CD4-positive, alpha-beta T cell treated with Interleukin-6 at 100 ng/mL for 8 hours (primary cell): Measurements from ENCODE around the gene PCDHA8.
"Not testable (repeated sequence)": the region's sequence is repeated elsewhere in the genome, so short reads cannot be mapped to it uniquely, and the experiment has no call there.

Source experiments
- DNase-seq: peaks from one replicate; pipeline ENCODE4 v3.0.0-alpha.2; 2020; ENCODE audit warnings: mixed read lengths, low spot score

The PCDHA8 gene

DNA sequence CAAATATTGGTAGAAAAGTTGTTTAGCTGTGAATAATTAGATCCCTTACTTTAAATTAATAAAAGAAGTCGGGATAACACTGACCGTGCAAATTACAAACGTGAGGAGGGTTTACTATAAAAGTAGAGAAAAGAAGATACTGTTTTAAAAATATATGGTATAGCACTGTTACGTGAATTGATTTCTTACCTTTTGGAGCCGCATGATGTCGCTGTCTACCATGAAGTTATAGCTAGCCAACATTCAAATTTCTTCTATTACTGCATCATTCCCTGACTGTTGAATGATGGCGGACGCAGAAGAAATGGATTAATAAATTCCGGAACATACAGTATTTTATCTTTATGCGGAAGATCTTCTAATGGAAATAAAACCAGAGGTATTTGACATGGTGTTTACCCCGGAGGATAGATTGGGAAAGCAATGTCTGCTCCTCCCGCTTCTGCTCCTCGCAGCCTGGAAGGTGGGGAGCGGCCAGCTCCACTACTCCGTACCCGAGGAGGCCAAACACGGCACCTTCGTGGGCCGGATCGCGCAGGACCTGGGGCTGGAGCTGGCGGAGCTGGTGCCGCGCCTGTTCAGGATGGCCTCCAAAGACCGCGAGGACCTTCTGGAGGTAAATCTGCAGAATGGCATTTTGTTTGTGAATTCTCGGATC, 13.2 kb upstream of the PCDHA8 start, which contains the start of gene PCDHA6:
Gene PCDHA6 (plus strand): TSS at position 257 of the 658 bp plus-strand sequence. CDS start 132 bp downstream, at position 389.
- DNase-seq, result no peak

DNA sequence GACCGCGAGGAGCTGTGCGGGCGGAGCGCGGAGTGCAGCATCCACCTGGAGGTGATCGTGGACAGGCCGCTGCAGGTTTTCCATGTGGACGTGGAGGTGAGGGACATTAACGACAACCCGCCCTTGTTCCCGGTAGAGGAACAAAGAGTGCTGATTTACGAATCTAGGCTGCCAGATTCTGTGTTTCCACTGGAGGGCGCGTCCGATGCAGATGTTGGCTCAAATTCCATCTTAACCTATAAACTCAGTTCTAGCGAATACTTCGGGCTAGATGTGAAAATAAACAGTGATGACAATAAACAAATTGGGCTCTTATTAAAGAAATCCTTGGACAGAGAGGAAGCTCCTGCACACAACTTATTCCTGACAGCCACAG, 12.6 kb upstream of the PCDHA8 start:
- no peak for DNase-seq

DNA sequence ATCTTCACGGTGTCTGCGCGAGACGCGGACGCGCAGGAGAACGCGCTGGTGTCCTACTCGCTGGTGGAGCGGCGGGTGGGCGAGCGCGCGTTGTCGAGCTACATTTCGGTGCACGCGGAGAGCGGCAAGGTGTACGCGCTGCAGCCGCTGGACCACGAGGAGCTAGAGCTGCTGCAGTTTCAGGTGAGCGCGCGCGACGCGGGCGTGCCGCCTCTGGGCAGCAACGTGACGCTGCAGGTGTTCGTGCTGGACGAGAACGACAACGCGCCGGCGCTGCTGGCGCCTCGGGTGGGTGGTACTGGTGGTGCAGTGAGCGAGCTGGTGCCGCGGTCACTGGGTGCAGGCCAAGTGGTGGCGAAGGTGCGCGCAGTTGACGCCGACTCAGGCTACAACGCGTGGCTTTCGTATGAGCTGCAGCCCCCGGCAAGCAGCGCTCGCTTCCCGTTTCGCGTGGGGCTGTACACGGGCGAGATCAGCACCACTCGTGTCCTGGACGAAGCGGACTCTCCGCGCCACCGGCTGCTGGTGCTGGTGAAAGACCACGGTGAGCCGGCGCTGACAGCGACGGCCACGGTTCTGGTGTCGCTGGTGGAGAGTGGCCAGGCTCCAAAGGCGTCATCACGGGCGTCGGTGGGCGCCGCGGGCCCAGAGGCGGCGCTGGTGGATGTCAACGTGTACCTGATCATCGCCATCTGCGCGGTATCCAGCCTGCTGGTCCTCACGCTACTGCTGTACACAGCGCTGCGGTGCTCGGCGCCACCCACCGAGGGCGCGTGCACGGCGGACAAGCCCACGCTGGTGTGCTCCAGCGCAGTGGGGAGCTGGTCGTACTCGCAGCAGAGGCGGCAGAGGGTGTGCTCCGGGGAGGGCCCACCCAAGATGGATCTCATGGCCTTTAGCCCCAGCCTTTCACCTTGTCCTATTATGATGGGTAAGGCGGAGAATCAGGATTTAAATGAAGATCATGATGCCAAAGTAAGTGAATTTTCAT, 11.2 kb upstream of the PCDHA8 start:
- not testable (repeated sequence) for DNase-seq

DNA sequence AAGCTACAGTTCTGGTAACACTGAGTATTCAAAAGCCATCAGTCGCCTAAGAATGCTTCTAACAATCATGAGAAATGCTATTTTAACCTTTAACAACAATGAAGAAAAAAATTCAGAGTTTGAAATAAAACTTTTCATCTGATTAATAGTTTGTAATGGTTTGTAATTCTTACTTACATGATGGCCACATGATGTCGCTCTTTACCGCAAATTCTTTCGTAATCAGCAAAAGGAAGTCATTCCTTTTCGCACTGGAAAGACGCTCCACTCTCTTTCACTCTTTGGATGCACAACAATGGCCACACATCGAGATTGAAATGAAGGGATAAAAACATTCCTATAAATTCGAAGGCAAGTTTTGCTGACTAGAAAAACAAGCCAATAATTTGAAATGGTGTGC, 7.0 kb upstream of the PCDHA8 start, which contains the start of gene PCDHA7:
Gene PCDHA7 (plus strand): TSS at position 277 of the 400 bp plus-strand sequence. CDS start 115 bp downstream, at position 392.
- DNase-seq, result no peak

DNA sequence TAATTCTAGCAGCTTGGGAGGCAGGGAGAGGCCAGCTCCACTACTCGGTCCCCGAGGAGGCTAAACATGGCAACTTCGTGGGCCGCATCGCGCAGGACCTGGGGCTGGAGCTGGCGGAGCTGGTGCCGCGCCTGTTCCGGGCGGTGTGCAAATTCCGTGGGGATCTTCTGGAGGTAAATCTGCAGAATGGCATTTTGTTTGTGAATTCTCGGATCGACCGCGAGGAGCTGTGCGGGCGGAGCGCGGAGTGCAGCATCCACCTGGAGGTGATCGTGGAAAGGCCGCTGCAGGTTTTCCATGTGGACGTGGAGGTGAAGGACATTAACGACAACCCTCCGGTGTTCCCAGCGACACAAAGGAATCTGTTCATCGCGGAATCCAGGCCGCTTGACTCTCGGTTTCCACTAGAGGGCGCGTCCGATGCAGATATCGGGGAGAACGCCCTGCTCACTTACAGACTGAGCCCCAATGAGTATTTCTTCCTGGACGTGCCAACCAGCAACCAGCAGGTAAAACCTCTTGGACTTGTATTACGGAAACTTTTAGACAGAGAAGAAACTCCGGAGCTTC, 6.5 kb upstream of the PCDHA8 start:
- not testable (repeated sequence) for DNase-seq

DNA sequence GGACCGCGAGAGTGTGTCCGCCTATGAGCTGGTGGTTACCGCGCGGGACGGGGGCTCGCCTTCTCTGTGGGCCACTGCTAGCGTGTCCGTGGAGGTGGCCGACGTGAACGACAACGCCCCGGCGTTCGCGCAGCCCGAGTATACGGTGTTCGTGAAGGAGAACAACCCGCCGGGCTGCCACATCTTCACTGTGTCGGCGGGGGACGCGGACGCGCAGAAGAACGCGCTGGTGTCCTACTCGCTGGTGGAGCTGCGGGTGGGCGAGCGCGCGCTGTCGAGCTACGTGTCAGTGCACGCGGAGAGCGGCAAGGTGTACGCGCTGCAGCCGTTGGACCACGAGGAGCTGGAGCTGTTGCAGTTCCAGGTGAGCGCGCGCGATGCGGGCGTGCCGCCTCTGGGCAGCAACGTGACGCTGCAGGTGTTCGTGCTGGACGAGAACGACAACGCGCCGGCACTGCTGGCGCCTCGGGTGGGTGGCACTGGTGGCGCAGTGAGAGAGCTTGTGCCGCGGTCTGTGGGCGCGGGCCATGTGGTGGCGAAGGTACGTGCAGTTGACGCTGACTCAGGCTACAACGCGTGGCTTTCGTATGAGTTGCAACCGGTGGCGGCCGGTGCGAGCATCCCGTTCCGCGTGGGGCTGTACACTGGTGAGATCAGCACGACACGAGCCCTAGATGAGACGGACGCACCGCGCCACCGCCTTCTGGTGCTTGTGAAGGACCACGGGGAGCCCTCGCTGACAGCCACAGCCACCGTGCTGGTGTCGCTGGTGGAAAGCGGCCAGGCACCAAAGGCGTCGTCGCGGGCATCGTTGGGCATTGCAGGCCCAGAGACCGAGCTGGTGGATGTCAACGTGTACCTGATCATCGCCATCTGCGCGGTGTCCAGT, 5.1 kb upstream of the PCDHA8 start:
- DNase-seq, result no peak

DNA sequence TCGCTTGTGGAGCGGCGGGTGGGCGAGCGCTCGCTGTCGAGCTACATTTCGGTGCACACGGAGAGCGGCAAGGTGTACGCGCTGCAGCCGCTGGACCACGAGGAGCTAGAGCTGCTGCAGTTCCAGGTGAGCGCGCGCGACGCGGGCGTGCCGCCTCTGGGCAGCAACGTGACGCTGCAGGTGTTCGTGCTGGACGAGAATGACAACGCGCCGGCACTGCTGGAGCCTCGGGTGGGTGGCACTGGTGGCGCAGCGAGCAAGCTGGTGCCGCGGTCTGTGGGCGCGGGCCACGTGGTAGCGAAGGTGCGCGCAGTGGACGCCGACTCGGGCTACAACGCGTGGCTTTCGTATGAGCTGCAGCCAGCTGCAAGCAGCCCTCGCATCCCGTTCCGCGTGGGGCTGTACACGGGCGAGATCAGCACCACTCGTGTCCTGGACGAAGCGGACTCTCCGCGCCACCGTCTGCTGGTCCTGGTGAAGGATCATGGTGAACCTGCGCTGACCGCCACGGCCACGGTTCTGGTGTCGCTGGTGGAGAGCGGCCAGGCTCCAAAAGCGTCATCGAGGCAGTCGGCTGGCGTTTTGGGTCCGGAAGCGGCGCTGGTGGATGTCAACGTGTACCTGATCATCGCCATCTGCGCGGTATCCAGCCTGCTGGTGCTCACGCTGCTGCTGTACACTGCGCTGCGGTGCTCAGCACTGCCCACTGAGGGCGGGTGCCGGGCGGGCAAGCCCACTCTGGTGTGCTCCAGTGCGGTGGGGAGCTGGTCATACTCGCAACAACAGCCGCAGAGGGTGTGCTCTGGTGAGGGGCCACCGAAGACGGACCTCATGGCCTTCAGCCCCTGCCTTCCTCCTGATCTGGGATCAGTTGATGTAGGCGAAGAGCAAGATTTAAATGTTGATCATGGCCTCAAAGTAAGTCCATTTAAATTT, 2.1 kb downstream of the PCDHA8 start:
- no peak for DNase-seq

DNA sequence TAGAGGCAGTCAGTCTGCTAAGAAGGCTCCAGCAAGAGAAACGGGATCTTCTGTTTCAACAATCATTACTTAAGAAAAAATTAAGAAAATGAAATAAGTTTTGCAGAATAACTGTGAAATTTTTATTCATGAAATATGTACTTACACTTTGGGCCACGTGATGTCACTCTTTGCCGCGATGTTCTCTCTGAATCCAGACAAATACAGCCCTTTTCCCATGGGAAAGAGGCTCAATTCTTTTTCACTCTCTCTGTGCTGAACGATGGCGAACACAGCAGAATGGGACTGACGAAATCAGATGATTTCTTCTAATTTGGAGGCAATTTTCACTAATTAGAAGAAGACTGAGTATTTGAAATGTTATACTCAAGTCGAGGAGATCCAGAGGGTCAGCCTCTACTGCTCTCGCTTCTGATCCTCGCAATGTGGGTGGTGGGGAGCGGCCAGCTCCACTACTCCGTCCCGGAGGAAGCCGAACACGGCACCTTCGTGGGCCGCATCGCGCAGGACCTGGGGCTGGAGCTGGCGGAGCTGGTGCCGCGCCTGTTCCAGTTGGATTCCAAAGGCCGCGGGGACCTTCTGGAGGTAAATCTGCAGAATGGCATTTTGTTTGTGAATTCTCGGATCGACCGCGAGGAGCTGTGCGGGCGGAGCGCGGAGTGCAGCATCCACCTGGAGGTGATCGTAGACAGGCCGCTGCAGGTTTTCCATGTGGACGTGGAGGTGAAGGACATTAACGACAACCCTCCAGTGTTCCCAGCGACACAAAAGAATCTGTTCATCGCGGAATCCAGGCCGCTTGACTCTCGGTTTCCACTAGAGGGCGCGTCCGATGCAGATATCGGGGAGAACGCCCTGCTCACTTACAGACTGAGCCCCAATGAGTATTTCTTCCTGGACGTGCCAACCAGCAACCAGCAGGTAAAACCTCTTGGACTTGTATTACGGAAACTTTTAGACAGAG, 7.4 kb downstream of the PCDHA8 start, which contains the start of gene PCDHA9:
Gene PCDHA9 (plus strand): TSS at position 244 of the 964 bp plus-strand sequence. CDS start 114 bp downstream, at position 358.
- not testable (repeated sequence) for DNase-seq

DNA sequence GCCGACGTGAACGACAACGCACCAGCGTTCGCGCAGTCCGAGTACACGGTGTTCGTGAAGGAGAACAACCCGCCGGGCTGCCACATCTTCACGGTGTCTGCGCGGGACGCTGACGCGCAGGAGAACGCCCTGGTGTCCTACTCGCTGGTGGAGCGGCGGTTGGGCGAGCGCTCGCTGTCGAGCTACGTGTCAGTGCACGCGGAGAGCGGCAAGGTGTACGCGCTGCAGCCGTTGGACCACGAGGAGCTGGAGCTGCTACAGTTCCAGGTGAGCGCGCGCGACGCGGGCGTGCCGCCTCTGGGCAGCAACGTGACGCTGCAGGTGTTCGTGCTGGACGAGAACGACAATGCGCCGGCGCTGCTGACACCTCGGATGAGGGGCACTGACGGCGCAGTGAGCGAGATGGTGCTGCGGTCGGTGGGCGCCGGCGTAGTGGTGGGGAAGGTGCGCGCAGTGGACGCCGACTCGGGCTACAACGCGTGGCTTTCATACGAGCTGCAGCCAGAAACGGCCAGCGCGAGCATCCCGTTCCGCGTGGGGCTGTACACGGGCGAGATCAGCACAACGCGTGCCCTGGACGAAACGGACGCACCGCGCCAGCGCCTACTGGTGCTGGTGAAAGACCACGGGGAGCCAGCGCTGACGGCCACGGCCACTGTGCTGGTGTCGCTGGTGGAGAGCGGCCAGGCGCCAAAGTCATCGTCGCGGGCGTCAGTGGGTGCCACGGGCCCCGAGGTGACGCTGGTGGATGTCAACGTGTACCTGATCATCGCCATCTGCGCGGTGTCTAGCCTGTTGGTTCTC, 9.0 kb downstream of the PCDHA8 start:
- not testable (repeated sequence) for DNase-seq

DNA sequence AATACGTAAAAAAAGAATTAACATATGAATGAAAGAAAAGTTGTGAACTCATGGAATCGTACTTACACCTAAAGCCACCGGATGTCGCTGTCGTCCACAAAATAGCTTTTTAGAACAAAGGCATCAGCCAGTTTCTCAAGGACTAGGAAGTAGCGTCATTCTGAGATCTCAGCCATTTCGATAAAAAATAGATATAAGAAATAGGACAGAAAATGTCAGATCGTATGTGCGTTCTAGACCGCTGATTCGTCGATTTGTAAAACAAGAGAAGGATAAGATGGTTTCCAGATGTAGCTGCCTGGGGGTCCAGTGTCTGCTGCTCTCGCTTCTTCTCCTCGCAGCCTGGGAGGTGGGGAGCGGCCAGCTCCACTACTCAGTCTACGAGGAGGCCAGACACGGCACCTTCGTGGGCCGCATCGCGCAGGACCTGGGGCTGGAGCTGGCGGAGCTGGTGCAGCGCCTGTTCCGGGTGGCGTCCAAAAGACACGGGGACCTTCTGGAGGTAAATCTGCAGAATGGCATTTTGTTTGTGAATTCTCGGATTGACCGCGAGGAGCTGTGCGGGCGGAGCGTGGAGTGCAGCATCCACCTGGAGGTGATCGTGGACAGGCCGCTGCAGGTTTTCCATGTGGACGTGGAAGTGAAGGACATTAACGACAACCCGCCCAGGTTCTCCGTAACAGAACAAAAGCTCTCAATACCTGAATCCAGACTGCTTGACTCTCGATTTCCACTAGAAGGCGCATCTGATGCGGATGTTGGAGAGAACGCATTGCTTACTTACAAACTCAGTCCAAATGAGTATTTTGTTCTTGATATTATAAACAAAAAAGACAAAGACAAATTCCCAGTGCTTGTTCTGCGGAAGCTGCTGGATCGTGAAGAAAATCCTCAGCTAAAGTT, 15.0 kb downstream of the PCDHA8 start, which contains the start of gene PCDHA10:
Gene PCDHA10 (plus strand): TSS at position 126 of the 903 bp plus-strand sequence. CDS start 152 bp downstream, at position 278.
- no peak for DNase-seq

- no peak for DNase-seq
Measured at GRCh38 chr5:140857177-140857986, 16.4 kb downstream of the PCDHA8 start.

GRCh38 chr5:140857987-140858240, 16.9 kb downstream of the PCDHA8 start:
- DNase-seq, result no peak

- no peak for DNase-seq
Measured at GRCh38 chr5:140862441-140863295, 21.7 kb downstream of the PCDHA8 start.

DNA sequence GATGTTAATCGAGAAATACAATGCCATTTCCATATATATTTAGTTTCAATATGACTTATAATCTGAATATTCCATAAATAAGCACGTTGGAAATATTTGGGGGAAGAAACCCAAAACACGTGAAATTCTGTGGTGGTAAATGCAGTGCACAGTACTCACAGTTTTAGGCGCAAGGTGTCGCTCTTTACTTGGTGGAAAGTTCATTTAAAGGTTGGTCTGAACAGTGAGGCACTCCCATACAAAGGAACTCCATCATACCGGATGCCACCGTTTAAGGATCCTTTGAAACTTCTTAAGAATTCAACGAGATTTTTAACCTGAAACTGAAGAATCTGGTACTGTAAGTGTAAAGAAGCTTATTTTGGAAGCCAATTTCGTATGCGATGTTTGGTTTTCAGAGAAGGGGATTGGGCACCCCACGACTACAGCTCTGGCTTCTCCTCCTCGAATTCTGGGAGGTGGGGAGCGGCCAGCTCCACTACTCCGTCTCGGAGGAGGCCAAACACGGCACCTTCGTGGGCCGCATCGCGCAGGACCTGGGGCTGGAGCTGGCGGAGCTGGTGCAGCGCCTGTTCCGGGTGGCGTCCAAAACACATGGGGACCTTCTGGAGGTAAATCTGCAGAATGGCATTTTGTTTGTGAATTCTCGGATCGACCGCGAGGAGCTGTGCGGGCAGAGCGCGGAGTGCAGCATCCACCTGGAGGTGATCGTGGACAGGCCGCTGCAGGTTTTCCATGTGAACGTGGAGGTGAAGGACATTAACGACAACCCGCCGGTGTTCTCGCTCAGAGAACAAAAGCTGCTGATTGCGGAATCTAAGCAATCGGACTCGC, 28.0 kb downstream of the PCDHA8 start, which contains the start of gene PCDHA11:
Gene PCDHA11 (plus strand): TSS at position 237 of the 834 bp plus-strand sequence. CDS start 147 bp downstream, at position 384.
- no peak for DNase-seq
